ENCODE data around the gene NCAPD2.

Gene NCAPD2

GRCh38 chr12:6507102-6507998, 13.4 kb downstream of the NCAPD2 start:
- Histone ChIP-seq H3K4me1 (ENCODE audit: insufficient read depth, insufficient read length) (peaks cover 2% of the 10 kb centered on the region), H3K9me3 (ENCODE audit: insufficient read depth, low read length) (no peaks in the 10 kb centered on the region), H3K36me3 (ENCODE audit: insufficient read depth, insufficient read length, low read length) (peaks cover 81% of the 10 kb centered on the region), H3K4me3 (ENCODE audit: insufficient read length, low read depth) (no peak overlapping the region), H3K27me3 (ENCODE audit: insufficient read depth, insufficient read length) (no peaks in the 10 kb centered on the region), H3K9ac (ENCODE audit: insufficient read length, low read depth) (no peak overlapping the region)
- no peak for DNase-seq (ENCODE audit: low read depth, low spot score)
- TF ChIP-seq YY1 (IDR thresholded peaks at IDR 0.05; ENCODE audit: insufficient read depth, insufficient read length) (no peak), SUZ12 (IDR thresholded peaks at IDR 0.05; ENCODE audit: extremely low read depth, insufficient read depth, insufficient read length) (no peak), ZNF274 (IDR thresholded peaks at IDR 0.05; ENCODE audit: low read depth, low read length) (no peak)

- Histone ChIP-seq H3K9ac (ENCODE audit: insufficient read length, low read depth) (no peak overlapping the region), H3K4me3 (ENCODE audit: insufficient read length, low read depth) (no peak overlapping the region), H3K4me1 (ENCODE audit: insufficient read depth, insufficient read length) (peaks cover 2% of the 10 kb centered on the region), H3K36me3 (ENCODE audit: insufficient read depth, insufficient read length, low read length) (peaks cover 84% of the 10 kb centered on the region), H3K27me3 (ENCODE audit: insufficient read depth, insufficient read length) (no peaks in the 10 kb centered on the region), H3K9me3 (ENCODE audit: insufficient read depth, low read length) (no peaks in the 10 kb centered on the region)
- DNase-seq (ENCODE audit: low read depth, low spot score): no peak
- TF ChIP-seq ZNF274 (IDR thresholded peaks at IDR 0.05; ENCODE audit: low read depth, low read length) (no peak), YY1 (IDR thresholded peaks at IDR 0.05; ENCODE audit: insufficient read depth, insufficient read length) (no peak), SUZ12 (IDR thresholded peaks at IDR 0.05; ENCODE audit: extremely low read depth, insufficient read depth, insufficient read length) (no peak)
Observed at GRCh38 chr12:6508087-6508486, 14.2 kb downstream of the NCAPD2 start.

GRCh38 chr12:6520186-6520585, 26.3 kb downstream of the NCAPD2 start:
- TF ChIP-seq SUZ12 (IDR thresholded peaks at IDR 0.05; ENCODE audit: extremely low read depth, insufficient read depth, insufficient read length): no peak
- TF ChIP-seq YY1 (IDR thresholded peaks at IDR 0.05; ENCODE audit: insufficient read depth, insufficient read length): no peak
- no peak for TF ChIP-seq ZNF274 (IDR thresholded peaks at IDR 0.05; ENCODE audit: low read depth, low read length)
- H3K27me3 ChIP-seq (ENCODE audit: insufficient read depth, insufficient read length): no peaks in the 10 kb centered on the region
- H3K9me3 ChIP-seq (ENCODE audit: insufficient read depth, low read length): no peaks in the 10 kb centered on the region
- H3K36me3 ChIP-seq (ENCODE audit: insufficient read depth, insufficient read length, low read length): peaks cover 95% of the 10 kb centered on the region
- H3K4me3 ChIP-seq (ENCODE audit: insufficient read length, low read depth): no peak overlapping the region
- H3K4me1 ChIP-seq (ENCODE audit: insufficient read depth, insufficient read length): no peaks in the 10 kb centered on the region
- no peak for DNase-seq (ENCODE audit: low read depth, low spot score)
- no peak overlapping the region for H3K9ac ChIP-seq (ENCODE audit: insufficient read length, low read depth)

- Histone ChIP-seq H3K9me3 (ENCODE audit: insufficient read depth, low read length) (no peaks in the 10 kb centered on the region), H3K36me3 (ENCODE audit: insufficient read depth, insufficient read length, low read length) (peaks cover 96% of the 10 kb centered on the region), H3K4me1 (ENCODE audit: insufficient read depth, insufficient read length) (no peaks in the 10 kb centered on the region), H3K27me3 (ENCODE audit: insufficient read depth, insufficient read length) (no peaks in the 10 kb centered on the region), H3K4me3 (ENCODE audit: insufficient read length, low read depth) (no peak overlapping the region), H3K9ac (ENCODE audit: insufficient read length, low read depth) (no peak overlapping the region)
- no peak for DNase-seq (ENCODE audit: low read depth, low spot score)
- TF ChIP-seq SUZ12 (IDR thresholded peaks at IDR 0.05; ENCODE audit: extremely low read depth, insufficient read depth, insufficient read length) (no peak), YY1 (IDR thresholded peaks at IDR 0.05; ENCODE audit: insufficient read depth, insufficient read length) (no peak), ZNF274 (IDR thresholded peaks at IDR 0.05; ENCODE audit: low read depth, low read length) (no peak)
Observed at GRCh38 chr12:6522193-6522592, 28.3 kb downstream of the NCAPD2 start.

DNA sequence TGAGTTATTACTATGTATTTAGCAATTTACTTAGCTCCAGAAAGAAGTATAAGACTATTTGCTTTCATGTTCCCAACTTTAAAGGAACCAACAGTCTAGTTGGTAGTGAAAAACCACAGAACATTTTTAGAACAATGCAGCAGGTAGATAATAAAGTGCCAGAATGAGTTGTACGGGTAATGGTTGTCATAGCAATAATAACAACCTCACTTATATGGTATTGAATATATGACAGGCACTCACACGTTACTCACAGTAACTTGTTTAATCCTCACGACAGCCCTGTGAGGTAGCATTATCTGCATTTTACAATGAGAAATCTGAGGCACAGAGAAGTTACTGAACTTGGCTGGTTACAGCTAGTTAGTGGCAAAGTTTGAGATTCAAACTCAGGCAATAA, 29.8 kb downstream of the NCAPD2 start:
- H3K9ac ChIP-seq (ENCODE audit: insufficient read length, low read depth): no peak overlapping the region
- no peaks in the 10 kb centered on the region for H3K27me3 ChIP-seq (ENCODE audit: insufficient read depth, insufficient read length)
- peaks cover 97% of the 10 kb centered on the region for H3K36me3 ChIP-seq (ENCODE audit: insufficient read depth, insufficient read length, low read length)
- no peaks in the 10 kb centered on the region for H3K9me3 ChIP-seq (ENCODE audit: insufficient read depth, low read length)
- TF ChIP-seq SUZ12 (IDR thresholded peaks at IDR 0.05; ENCODE audit: extremely low read depth, insufficient read depth, insufficient read length) (no peak), ZNF274 (IDR thresholded peaks at IDR 0.05; ENCODE audit: low read depth, low read length) (no peak), YY1 (IDR thresholded peaks at IDR 0.05; ENCODE audit: insufficient read depth, insufficient read length) (no peak)
- no peak for DNase-seq (ENCODE audit: low read depth, low spot score)
- H3K4me3 ChIP-seq (ENCODE audit: insufficient read length, low read depth): no peak overlapping the region
- peaks cover 7% of the 10 kb centered on the region for H3K4me1 ChIP-seq (ENCODE audit: insufficient read depth, insufficient read length)

DNA sequence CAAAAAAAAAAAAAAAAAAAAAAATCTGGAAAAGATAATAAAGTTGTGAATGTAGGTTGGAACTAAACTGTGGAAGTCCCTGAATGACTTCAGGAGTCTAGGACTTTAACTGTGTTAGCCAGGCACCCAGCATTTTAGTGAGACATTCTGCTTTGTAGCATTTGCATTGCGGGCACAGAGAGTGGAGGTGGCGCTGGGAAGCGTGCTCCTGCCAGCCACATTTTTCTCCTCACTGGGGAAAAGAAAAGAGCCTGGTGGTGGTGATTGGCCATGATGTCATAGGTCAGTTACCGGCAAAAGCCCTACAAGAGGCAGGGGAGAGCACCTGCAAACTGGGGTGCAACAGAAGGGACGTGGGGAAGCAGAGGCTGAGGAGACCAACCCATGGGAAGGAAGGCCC, 30.7 kb downstream of the NCAPD2 start:
- H3K36me3 ChIP-seq (ENCODE audit: insufficient read depth, insufficient read length, low read length): peaks cover 99% of the 10 kb centered on the region
- H3K4me1 ChIP-seq (ENCODE audit: insufficient read depth, insufficient read length): peaks cover 12% of the 10 kb centered on the region
- TF ChIP-seq SUZ12 (IDR thresholded peaks at IDR 0.05; ENCODE audit: extremely low read depth, insufficient read depth, insufficient read length): no peak
- no peak for TF ChIP-seq YY1 (IDR thresholded peaks at IDR 0.05; ENCODE audit: insufficient read depth, insufficient read length)
- no peak for TF ChIP-seq ZNF274 (IDR thresholded peaks at IDR 0.05; ENCODE audit: low read depth, low read length)
- H3K9ac ChIP-seq (ENCODE audit: insufficient read length, low read depth): no peak overlapping the region
- no peaks in the 10 kb centered on the region for H3K27me3 ChIP-seq (ENCODE audit: insufficient read depth, insufficient read length)
- H3K4me3 ChIP-seq (ENCODE audit: insufficient read length, low read depth): no peak overlapping the region
- H3K9me3 ChIP-seq (ENCODE audit: insufficient read depth, low read length): no peaks in the 10 kb centered on the region
- DNase-seq (ENCODE audit: low read depth, low spot score): no peak

- Histone ChIP-seq H3K9me3 (ENCODE audit: insufficient read depth, low read length) (no peaks in the 10 kb centered on the region), H3K36me3 (ENCODE audit: insufficient read depth, insufficient read length, low read length) (peaks cover 99% of the 10 kb centered on the region), H3K27me3 (ENCODE audit: insufficient read depth, insufficient read length) (no peaks in the 10 kb centered on the region), H3K4me1 (ENCODE audit: insufficient read depth, insufficient read length) (peaks cover 20% of the 10 kb centered on the region), H3K9ac (ENCODE audit: insufficient read length, low read depth) (no peak overlapping the region), H3K4me3 (ENCODE audit: insufficient read length, low read depth) (no peak overlapping the region)
- no peak for DNase-seq (ENCODE audit: low read depth, low spot score)
- TF ChIP-seq SUZ12 (IDR thresholded peaks at IDR 0.05; ENCODE audit: extremely low read depth, insufficient read depth, insufficient read length): no peak
- no peak for TF ChIP-seq YY1 (IDR thresholded peaks at IDR 0.05; ENCODE audit: insufficient read depth, insufficient read length)
- TF ChIP-seq ZNF274 (IDR thresholded peaks at IDR 0.05; ENCODE audit: low read depth, low read length): no peak
Observed at GRCh38 chr12:6526201-6526600, 32.3 kb downstream of the NCAPD2 start.

Measured in NT2/D1 (cell line).